Body of pancreas (tissue), 4 donors: ENCODE measurements around the gene NLRP13.
"Not testable (repeated sequence)": the region's sequence is repeated elsewhere in the genome, so short reads cannot be mapped to it uniquely, and the experiment has no call there.

Experiments used
- POLR2A ChIP-seq, 3 donors: fragments of 450-650 bp; IDR thresholded peaks; one replicate each; pipeline ENCODE4 v1.6.1; 2016; ENCODE audit warnings: antibody characterized with exemption in 3 of 3, mild to moderate bottlenecking in 2 of 3
- TF ChIP-seq, protein P1 (sequence below), 7 experiments: fragments of 450-650 bp in 4 of 7; fragments of 200-600 bp in 3 of 7; sonication (generic) in 3 of 7; IDR thresholded peaks; one replicate each; pipeline ENCODE4 v1.5.1; 2016 to 2019; ENCODE audit warnings: antibody characterized with exemption in 7 of 7

DNA sequence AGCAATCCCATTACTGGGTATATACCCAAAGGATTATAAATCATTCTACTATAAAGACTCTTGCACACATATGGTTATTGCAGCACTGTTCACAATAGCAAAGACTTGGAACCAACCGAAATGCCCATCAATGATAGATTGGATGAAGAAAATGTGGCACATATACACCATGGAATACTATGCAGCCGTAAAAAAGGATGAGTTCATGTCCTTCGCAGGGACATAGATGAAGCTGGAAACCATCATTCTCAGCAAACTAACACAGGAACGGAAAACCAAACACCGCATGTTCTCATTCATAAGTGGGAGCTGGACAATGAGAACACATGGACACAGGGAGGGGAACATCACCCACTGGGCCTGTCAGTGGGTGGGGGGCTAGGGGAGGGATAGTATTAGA is 2.9 kb downstream of the NLRP13 start:
- TF ChIP-seq, protein P1, sequence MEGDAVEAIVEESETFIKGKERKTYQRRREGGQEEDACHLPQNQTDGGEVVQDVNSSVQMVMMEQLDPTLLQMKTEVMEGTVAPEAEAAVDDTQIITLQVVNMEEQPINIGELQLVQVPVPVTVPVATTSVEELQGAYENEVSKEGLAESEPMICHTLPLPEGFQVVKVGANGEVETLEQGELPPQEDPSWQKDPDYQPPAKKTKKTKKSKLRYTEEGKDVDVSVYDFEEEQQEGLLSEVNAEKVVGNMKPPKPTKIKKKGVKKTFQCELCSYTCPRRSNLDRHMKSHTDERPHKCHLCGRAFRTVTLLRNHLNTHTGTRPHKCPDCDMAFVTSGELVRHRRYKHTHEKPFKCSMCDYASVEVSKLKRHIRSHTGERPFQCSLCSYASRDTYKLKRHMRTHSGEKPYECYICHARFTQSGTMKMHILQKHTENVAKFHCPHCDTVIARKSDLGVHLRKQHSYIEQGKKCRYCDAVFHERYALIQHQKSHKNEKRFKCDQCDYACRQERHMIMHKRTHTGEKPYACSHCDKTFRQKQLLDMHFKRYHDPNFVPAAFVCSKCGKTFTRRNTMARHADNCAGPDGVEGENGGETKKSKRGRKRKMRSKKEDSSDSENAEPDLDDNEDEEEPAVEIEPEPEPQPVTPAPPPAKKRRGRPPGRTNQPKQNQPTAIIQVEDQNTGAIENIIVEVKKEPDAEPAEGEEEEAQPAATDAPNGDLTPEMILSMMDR (IDR thresholded peaks at IDR 0.05): not testable (repeated sequence)
- not testable (repeated sequence) for TF ChIP-seq POLR2A (IDR thresholded peaks at IDR 0.05)
